ENCODE measurements around the gene GPR62. TPM values are rescaled to one million over a fixed set of nuclear protein-coding genes. Genes with fewer than 3 reads are reported as not detected.

Gene GPR62
- total RNA-seq, 1 experiment from 2014 or later: not detected

- intact Hi-C loops (cut with micrococcal nuclease): no loop called here
- TF ChIP-seq CTCF (conservative IDR thresholded peaks at IDR 0.05; ENCODE audit: low read depth, low read length) (no peak), EZH2phosphoT487 (IDR thresholded peaks at IDR 0.05; ENCODE audit: borderline replicate concordance, low read length) (no peak), EZH2 (IDR thresholded peaks at IDR 0.05; ENCODE audit: low read length, unreplicated experiment) (no peak)
- no peaks in the 10 kb centered on the region for H3K9me3 ChIP-seq (ENCODE audit: low read length)
- DNase-seq: peak; percentile 64
- peak within 1 kb of the TSS; percentile 75 for H3K9ac ChIP-seq (ENCODE audit: low read length)
- H3K36me3 ChIP-seq (ENCODE audit: low read depth, low read length): no peaks in the 10 kb centered on the region
- POLR2A ChIA-PET (ENCODE audit: unreplicated experiment): interaction anchor here (0.6 kb wide), 1 partner anchor 18 kb away, joined by 3 read pairs; no protein-coding TSS in a partner anchor
- peak within 1 kb of the TSS; percentile 100 for H3K4me2 ChIP-seq (ENCODE audit: low read length)
- H3K27ac ChIP-seq (ENCODE audit: low read length): no peak within 1 kb of the TSS
- peaks cover 16% of the 10 kb centered on the region for H3K4me1 ChIP-seq (ENCODE audit: insufficient read depth, low read length)
- H3K9me2 ChIP-seq (replicated peaks; ENCODE audit: low read length): no peaks in the 10 kb centered on the region
- CTCF ChIA-PET: interaction anchor here (0.6 kb wide), 3 partner anchors 15 to 84 kb away, joined by 3 to 8 read pairs (median 4); partner anchors contain the start of gene ACY1
- H3F3A ChIP-seq (ENCODE audit: low read length, unreplicated experiment): no peaks in the 10 kb centered on the region
- peak; percentile 69 for ATAC-seq
- peaks cover 21% of the 10 kb centered on the region for H3K79me2 ChIP-seq (ENCODE audit: low read length)
- no TSS peak for BruUV-seq (replicated peaks)
- no peaks in the 10 kb centered on the region for H4K20me1 ChIP-seq (ENCODE audit: low read length)
- no peaks in the 10 kb centered on the region for H3K27me3 ChIP-seq (ENCODE audit: low read length)
- H3K4me3 ChIP-seq (ENCODE audit: low read length): peak within 1 kb of the TSS; percentile 81
- peak within 1 kb of the TSS; percentile 64 for H2AFZ ChIP-seq (ENCODE audit: low read length)
Observed at GRCh38 chr3:51967384-51968169, 12.4 kb downstream of the GPR62 start, which contains the start of gene PCBP4. Gene PCBP4, minus strand, starts transcription at chr3:51967454. Its CDS starts 6,214 bp downstream, at chr3:51961240.

- ChIA-PET POLR2A (ENCODE audit: unreplicated experiment) (interaction anchor here (0.5 to 0.6 kb wide), 2 partner anchors 18 to 236 kb away, joined by 3 read pairs; no protein-coding TSS in a partner anchor), CTCF (interaction anchor here (0.6 kb wide), 1 partner anchor 84 kb away, joined by 4 read pairs; no protein-coding TSS in a partner anchor)
- no peaks in the 10 kb centered on the region for H3K9me2 ChIP-seq (replicated peaks; ENCODE audit: low read length)
- TF ChIP-seq CTCF (conservative IDR thresholded peaks at IDR 0.05; ENCODE audit: low read depth, low read length): no peak
- TF ChIP-seq EZH2 (IDR thresholded peaks at IDR 0.05; ENCODE audit: low read length, unreplicated experiment): no peak
- H3K36me3 ChIP-seq (ENCODE audit: low read depth, low read length): no peaks in the 10 kb centered on the region
- H2AFZ ChIP-seq (ENCODE audit: low read length): peak overlapping the region; percentile 64; the same call in 1 of the 2 replicates
- no peak overlapping the region for H3K27ac ChIP-seq (ENCODE audit: low read length)
- peak overlapping the region; percentile 81 for H3K4me3 ChIP-seq (ENCODE audit: low read length)
- H3K27me3 ChIP-seq (ENCODE audit: low read length): no peaks in the 10 kb centered on the region
- H3K9me3 ChIP-seq (ENCODE audit: low read length): no peaks in the 10 kb centered on the region
- peak overlapping the region; percentile 62; the same call in 1 of the 2 replicates for H3K9ac ChIP-seq (ENCODE audit: low read length)
- ATAC-seq (peak; percentile 6), DNase-seq (no peak)
- H3K4me2 ChIP-seq (ENCODE audit: low read length): peak overlapping the region; percentile 100
- H3K79me2 ChIP-seq (ENCODE audit: low read length): peaks cover 27% of the 10 kb centered on the region
- intact Hi-C loops (cut with micrococcal nuclease): no loop called here
- no peaks in the 10 kb centered on the region for H3F3A ChIP-seq (ENCODE audit: low read length, unreplicated experiment)
- no TSS peak for BruUV-seq (replicated peaks)
- no peaks in the 10 kb centered on the region for H4K20me1 ChIP-seq (ENCODE audit: low read length)
- H3K4me1 ChIP-seq (ENCODE audit: insufficient read depth, low read length): peaks cover 16% of the 10 kb centered on the region
Observed at GRCh38 chr3:51968170-51968775, 13.1 kb downstream of the GPR62 start.
